Naive thymus-derived CD8-positive, alpha-beta T cell (primary cell): ENCODE measurements around the gene APH1B. TPM values are rescaled to one million over a fixed set of nuclear protein-coding genes. Genes with fewer than 3 reads are reported as not detected.

Experiments
- ATAC-seq, 2 donors: fragments of 150-1000 bp; cut with Tn5 transposase in 1 of 2; sonication (Bioruptor Pico), chemical (Tn5 transposase) in 1 of 2; 1 replicate in 1 of 2; 2 replicates in 1 of 2; pipeline ENCODE4 v1.10.0; 2021; ENCODE audit warnings: mild to moderate bottlenecking in 2 of 2, moderate library complexity in 2 of 2
- POLR2A ChIA-PET: fragments of 350-600 bp; sonication (Branson Sonifier 250); formaldehyde crosslinking; loops from one replicate; lab custom pipeline; 2021; ENCODE audit warnings: antibody characterized with exemption; lab: Charles Lee
- DNase-seq, 10 donors: peaks; one replicate each; pipeline versions ENCODE4 v3.0.0 to v3.0.0-alpha.2; 2020 to 2022
- H3K27ac Mint-ChIP-seq, 10 donors: one replicate each; pipeline ENCODE4 v1.8.0; 2020 to 2022; ENCODE audit warnings: mild to moderate bottlenecking in 10 of 10, mixed read lengths in 10 of 10, moderate library complexity in 4 of 10, inconsistent platforms in 1 of 10
- H3K27me3 Mint-ChIP-seq, 5 donors: one replicate each; pipeline ENCODE4 v1.8.0; 2021 to 2022; ENCODE audit warnings: mixed read lengths in 5 of 5
- H3K36me3 Mint-ChIP-seq, 3 donors: one replicate each; pipeline ENCODE4 v1.8.0; 2020 to 2022; ENCODE audit warnings: mixed read lengths in 3 of 3, mild to moderate bottlenecking in 2 of 3, inconsistent platforms in 1 of 3
- H3K4me1 Mint-ChIP-seq, 4 donors: one replicate each; pipeline ENCODE4 v1.8.0; 2021 to 2022; ENCODE audit warnings: mixed read lengths in 4 of 4
- H3K4me3 Mint-ChIP-seq, 10 donors: one replicate each; pipeline ENCODE4 v1.8.0; 2020 to 2022; ENCODE audit warnings: mild to moderate bottlenecking in 10 of 10, mixed read lengths in 10 of 10, moderate library complexity in 6 of 10, inconsistent platforms in 1 of 10
- H3K9me3 Mint-ChIP-seq, 9 donors: one replicate each; pipeline ENCODE4 v1.8.0; 2020 to 2022; ENCODE audit warnings: mixed read lengths in 9 of 9, mild to moderate bottlenecking in 3 of 9, inconsistent platforms in 1 of 9, moderate library complexity in 1 of 9
- polyA plus RNA-seq, 3 donors: library from polyadenylated mRNA; unstranded; fragments of 300-500 nt; fragmentation: Illumina TruSeq; gene quantifications; one replicate each; pipeline ENCODE4 v1.2.3, GENCODE V29; 2021
- total RNA-seq, 8 experiments: library from RNA in 2 of 8; stranded (reverse) in 2 of 8; gene quantifications; one replicate each; pipeline ENCODE4 v1.2.3 and lab custom pipeline; 2021 to 2026

Gene APH1B
- total and polyA plus RNA-seq, 5 experiments from 2014 or later, result 8.3 to 28.5 (median 14.3) TPM

DNA sequence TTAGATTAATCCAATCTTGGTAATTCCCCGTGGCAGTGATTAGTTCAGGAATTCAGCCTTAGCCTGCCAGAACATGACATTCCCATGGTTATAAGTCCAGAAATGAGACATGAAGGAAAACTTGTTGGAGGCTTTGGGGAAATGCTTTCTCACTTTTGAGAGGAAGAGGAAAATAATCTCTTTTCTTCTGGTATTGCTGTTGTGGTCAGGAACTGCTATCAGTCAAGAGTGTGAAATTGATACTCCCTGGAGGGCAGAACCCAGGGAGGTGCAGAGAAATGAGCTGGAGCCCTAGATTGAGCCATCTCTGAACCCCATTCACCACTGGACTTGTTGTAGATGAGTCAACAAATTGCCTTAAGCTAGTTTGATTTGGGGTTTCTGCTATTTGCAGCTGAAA is 38.6 kb upstream of the APH1B start:
- Mint-ChIP-seq H3K27me3 (no peaks in the 10 kb centered on the region), H3K36me3 (peaks cover 7 to 33% (median 10%) of the 10 kb centered on the region in 3 donors), H3K4me3 (no peak overlapping the region), H3K9me3 (peaks cover 0 to 6% (median 0%) of the 10 kb centered on the region in 9 donors), H3K27ac (peak overlapping the region in 4 of 10 donors; percentile 25 to 69 (median 40)), H3K4me1 (peaks cover 29 to 75% (median 69%) of the 10 kb centered on the region in 4 donors)
- ATAC-seq (no peak), DNase-seq (no peak)
- POLR2A ChIA-PET, result interaction anchor here (0.9 to 1.9 kb wide), 2 partner anchors 46 to 165 kb away, joined by 3 to 13 read pairs; no protein-coding TSS in a partner anchor

DNA sequence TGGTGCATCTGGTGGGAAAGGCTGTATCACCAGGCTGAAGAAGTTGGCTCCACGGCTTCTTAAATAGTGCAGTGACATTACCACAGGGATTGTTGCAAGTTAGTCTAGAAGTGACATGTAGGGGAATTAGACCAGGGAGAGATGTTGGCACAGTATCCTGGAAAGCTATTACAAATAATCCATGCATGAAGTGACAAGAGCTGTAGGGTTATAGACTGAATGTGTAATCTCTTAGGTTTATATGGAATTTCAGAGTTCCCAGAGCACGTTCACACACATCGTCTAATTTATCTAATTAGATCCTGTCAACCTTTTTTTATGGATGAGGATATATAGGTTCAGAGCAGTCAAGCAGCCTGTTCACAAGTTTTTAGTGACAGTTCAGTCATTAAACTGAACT is 37.3 kb upstream of the APH1B start:
- Mint-ChIP-seq H3K27ac (peak overlapping the region in 4 of 10 donors; percentile 8 to 63 (median 40)), H3K36me3 (peaks cover 7 to 28% (median 8%) of the 10 kb centered on the region in 3 donors), H3K27me3 (no peaks in the 10 kb centered on the region), H3K9me3 (peaks cover 0 to 6% (median 0%) of the 10 kb centered on the region in 9 donors), H3K4me1 (peaks cover 34 to 75% (median 69%) of the 10 kb centered on the region in 4 donors), H3K4me3 (peak overlapping the region in 1 of 10 donors; percentile 6)
- POLR2A ChIA-PET, result interaction anchor here (0.7 to 0.9 kb wide), 3 partner anchors 20 to 269 kb away, joined by 4 to 6 read pairs (median 4); no protein-coding TSS in a partner anchor
- ATAC-seq (no peak), DNase-seq (no peak)

DNA sequence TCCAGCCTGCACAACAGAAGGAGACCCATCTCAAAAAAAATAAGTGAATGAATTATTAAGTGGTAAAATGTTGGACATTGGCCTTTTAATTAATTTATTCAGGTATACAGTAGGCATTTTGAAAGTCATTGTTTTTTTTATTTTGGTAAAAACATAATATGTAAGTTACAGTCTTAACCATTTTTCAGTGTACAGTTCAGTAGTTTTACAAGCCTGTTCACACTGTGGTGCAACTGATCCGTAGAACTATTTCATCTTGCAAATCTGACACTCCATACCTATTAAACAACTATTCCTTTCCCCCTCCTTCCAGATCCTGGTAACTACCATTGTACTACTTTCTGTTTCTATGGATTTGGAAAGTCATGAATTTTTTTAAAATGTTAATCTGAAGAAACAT is 36.1 kb upstream of the APH1B start:
- POLR2A ChIA-PET, result no interaction called here
- DNase-seq (no peak), ATAC-seq (no peak)
- H3K4me1 Mint-ChIP-seq, result peaks cover 36 to 76% (median 70%) of the 10 kb centered on the region in 4 donors
- peak overlapping the region in 6 of 10 donors; percentile 9 to 71 (median 43) for H3K27ac Mint-ChIP-seq
- no peaks in the 10 kb centered on the region for H3K27me3 Mint-ChIP-seq
- no peak overlapping the region for H3K4me3 Mint-ChIP-seq
- H3K9me3 Mint-ChIP-seq, result peaks cover 0 to 6% (median 0%) of the 10 kb centered on the region in 9 donors
- peaks cover 7 to 28% (median 11%) of the 10 kb centered on the region in 3 donors for H3K36me3 Mint-ChIP-seq

- H3K27ac Mint-ChIP-seq, result peak overlapping the region; percentile 16 to 93 (median 78)
- ATAC-seq (no peak), DNase-seq (no peak)
- H3K36me3 Mint-ChIP-seq, result peaks cover 7 to 37% (median 23%) of the 10 kb centered on the region in 3 donors
- POLR2A ChIA-PET, result no interaction called here
- peaks cover 0 to 6% (median 0%) of the 10 kb centered on the region in 9 donors for H3K9me3 Mint-ChIP-seq
- peak overlapping the region in 1 of 10 donors; percentile 14 for H3K4me3 Mint-ChIP-seq
- peaks cover 28 to 72% (median 64%) of the 10 kb centered on the region in 4 donors for H3K4me1 Mint-ChIP-seq
- no peaks in the 10 kb centered on the region for H3K27me3 Mint-ChIP-seq
Measured at GRCh38 chr15:63243101-63243500, 34.3 kb upstream of the APH1B start.

DNA sequence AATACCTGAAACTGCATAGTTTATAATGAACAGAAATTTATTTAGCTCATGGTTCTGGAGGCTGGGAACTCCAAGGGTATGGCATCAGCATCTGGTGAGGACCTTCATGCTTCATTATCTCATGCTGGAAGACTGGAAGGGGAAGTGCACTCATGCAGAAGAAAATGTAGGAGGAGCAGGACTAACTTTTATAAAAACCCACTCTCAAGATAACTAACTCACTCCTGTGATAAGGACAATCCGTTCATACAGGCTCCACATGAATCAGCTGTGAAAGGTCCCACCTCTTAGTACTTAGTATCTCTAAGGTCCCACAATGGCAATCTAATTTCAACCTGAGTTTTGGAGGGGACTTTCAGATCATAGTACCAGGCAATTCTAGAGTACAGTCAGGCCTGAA is 33.6 kb upstream of the APH1B start:
- no peak for DNase-seq
- ATAC-seq, result no peak
- H3K27ac Mint-ChIP-seq, result peak overlapping the region; percentile 16 to 93 (median 88)
- POLR2A ChIA-PET, result no interaction called here
- peaks cover 7 to 42% (median 23%) of the 10 kb centered on the region in 3 donors for H3K36me3 Mint-ChIP-seq
- peak overlapping the region in 2 of 10 donors; percentile 22 to 24 for H3K4me3 Mint-ChIP-seq
- peaks cover 0 to 6% (median 0%) of the 10 kb centered on the region in 9 donors for H3K9me3 Mint-ChIP-seq
- no peaks in the 10 kb centered on the region for H3K27me3 Mint-ChIP-seq
- H3K4me1 Mint-ChIP-seq, result peaks cover 25 to 70% (median 59%) of the 10 kb centered on the region in 4 donors

DNA sequence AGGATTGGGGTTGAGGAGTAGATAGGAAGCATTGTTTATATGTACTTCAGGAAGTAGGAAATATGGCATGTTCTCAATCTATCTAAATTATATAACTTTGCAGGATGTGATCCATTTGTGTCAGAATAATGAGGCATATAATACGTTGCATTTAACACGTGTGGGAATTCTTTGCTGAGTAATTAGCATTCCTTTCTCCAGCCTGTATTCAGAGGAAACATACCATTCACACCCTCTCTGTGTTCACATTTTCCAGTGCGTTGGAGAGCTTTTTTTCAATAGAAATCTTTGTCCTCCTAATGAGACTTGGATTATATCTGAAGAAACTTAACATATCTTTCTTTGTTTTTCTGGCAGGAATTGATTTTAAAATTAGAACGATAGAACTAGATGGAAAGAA is 33.0 kb upstream of the APH1B start:
- ATAC-seq (no peak), DNase-seq (no peak)
- Mint-ChIP-seq H3K27me3 (no peaks in the 10 kb centered on the region), H3K27ac (peak overlapping the region; percentile 83 to 93 (median 90)), H3K9me3 (peaks cover 0 to 6% (median 0%) of the 10 kb centered on the region in 9 donors), H3K4me1 (peaks cover 26 to 69% (median 57%) of the 10 kb centered on the region in 4 donors), H3K4me3 (peak overlapping the region in 6 of 10 donors; percentile 1 to 56 (median 43)), H3K36me3 (peaks cover 7 to 46% (median 23%) of the 10 kb centered on the region in 3 donors)
- POLR2A ChIA-PET, result interaction anchor here (1.1 to 2.8 kb wide), 4 partner anchors 11 to 87 kb away, joined by 3 to 16 read pairs (median 8); partner anchors contain the start of gene RPS27L

DNA sequence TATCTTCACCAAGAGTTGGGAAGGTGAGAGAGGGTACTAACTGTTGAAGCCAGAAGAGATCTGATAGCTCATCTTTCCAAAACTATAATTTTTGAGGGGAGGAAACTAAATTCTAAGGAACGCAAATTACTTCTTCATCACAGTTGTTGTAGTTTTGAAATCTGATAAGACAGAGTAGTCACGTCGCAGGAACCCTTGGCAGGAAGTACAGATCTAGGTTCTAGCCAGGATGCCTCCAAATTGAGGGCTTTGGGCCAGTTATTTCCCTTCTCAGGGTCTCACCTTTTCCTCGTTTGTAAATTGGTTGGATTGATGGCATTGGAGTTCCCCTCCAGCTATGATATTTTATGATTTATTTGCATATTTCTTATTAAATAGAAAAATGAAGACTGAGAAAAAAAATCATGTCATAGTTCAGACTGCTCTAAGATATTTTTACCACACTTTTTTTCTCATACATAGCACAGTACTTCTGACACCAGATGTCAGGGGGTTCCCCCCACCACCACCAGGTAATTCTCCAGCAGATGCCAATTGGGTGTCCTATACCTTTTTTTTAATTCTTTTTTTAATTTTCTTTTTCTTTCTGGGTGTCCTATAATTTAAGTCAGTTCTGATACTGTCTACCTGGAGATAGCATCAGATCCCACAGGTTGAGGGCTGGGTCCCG is 32.3 kb upstream of the APH1B start:
- H3K4me1 Mint-ChIP-seq, result peaks cover 23 to 66% (median 53%) of the 10 kb centered on the region in 4 donors
- peak overlapping the region in 6 of 10 donors; percentile 1 to 56 (median 32) for H3K4me3 Mint-ChIP-seq
- peak overlapping the region; percentile 83 to 93 (median 90) for H3K27ac Mint-ChIP-seq
- H3K9me3 Mint-ChIP-seq, result peaks cover 0 to 6% (median 0%) of the 10 kb centered on the region in 9 donors
- ATAC-seq (peak; percentile 94 to 98), DNase-seq (peak in 7 of 10 donors; percentile 32 to 61 (median 48))
- H3K36me3 Mint-ChIP-seq, result peaks cover 7 to 49% (median 26%) of the 10 kb centered on the region in 3 donors
- POLR2A ChIA-PET, result interaction anchor here (1.0 to 2.8 kb wide), 5 partner anchors 12 to 88 kb away, joined by 3 to 16 read pairs (median 7); partner anchors contain the start of genes RAB8B and RPS27L
- H3K27me3 Mint-ChIP-seq, result no peaks in the 10 kb centered on the region

DNA sequence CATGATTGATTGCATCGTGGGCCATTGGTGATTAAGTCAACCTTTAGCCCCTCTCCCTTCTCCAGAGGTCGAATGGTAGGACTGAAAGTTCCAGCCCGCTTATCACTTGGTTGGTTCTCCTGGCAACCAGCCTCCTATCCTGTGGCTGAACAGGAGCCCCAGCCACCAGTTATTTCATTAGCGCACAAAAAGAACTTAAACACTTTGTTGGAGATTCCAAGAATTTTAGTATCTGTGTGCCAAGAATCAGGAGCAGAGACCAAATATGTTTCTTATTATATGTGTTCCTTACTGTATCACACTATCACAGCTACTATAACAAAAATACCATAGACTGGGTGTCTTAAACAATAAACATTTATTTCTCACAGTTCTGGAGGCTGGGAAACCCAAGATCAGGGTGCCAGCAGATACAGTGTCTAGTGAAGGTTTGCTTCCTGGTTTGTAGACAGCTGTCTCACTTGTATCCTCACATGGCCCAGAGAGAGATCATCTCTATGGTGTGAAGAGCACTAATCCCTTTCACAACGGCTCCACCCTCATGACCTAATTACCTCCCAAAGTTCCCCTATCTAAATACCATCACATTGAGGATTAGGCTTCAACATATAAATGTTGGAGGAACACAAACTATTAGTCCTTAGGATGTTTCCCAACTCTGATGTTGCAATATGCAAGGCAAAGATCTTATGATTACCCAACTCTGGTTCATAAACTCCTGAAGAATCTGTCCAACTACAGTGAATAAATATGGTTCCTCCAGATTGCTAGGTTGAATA is 30.5 kb upstream of the APH1B start:
- H3K4me1 Mint-ChIP-seq, result peaks cover 22 to 56% (median 46%) of the 10 kb centered on the region in 4 donors
- H3K9me3 Mint-ChIP-seq, result peaks cover 0 to 6% (median 0%) of the 10 kb centered on the region in 9 donors
- H3K36me3 Mint-ChIP-seq, result peaks cover 7 to 63% (median 28%) of the 10 kb centered on the region in 3 donors
- peak overlapping the region in 9 of 10 donors; percentile 6 to 75 (median 49) for H3K27ac Mint-ChIP-seq
- DNase-seq (no peak), ATAC-seq (no peak)
- POLR2A ChIA-PET, result interaction anchor here (0.6 to 2.8 kb wide), 4 partner anchors 14 to 90 kb away, joined by 4 to 16 read pairs (median 6); partner anchors contain the start of gene RPS27L
- H3K27me3 Mint-ChIP-seq, result no peaks in the 10 kb centered on the region
- peak overlapping the region in 1 of 10 donors; percentile 29 for H3K4me3 Mint-ChIP-seq

DNA sequence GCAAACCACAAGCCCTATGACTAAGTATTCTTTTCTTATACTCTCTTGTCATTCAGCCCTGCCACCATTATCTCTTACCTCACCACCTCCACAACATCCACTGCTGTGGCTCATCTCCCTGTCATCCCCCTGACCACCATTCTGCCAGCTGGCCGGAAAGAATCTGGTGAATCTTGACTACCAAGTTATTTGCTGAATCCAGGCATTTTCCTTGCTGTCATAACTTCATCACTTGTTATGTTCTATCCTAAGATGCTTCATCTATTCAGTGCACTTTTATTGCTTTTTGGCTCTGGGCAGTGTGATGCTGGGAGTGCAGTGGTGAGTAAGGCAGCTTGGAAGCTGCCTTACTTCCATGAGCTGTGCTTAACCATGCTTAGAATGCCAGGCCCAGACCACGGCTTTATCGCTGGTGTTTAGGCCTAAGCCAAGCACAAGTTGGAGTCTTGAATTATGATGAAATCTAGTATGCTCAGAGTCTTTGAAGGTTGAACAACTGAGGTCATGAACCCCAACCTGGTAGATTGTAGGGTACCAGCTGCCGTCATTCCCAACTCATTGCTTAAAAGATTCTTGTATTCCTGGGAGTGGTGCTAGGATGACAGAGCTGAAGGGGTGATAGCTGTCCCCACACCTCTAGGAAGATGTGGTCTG is 27.0 kb upstream of the APH1B start:
- DNase-seq (no peak), ATAC-seq (no peak)
- H3K4me1 Mint-ChIP-seq, result peaks cover 11 to 40% (median 24%) of the 10 kb centered on the region in 4 donors
- H3K27me3 Mint-ChIP-seq, result no peaks in the 10 kb centered on the region
- peak overlapping the region in 2 of 10 donors; percentile 2 to 73 for H3K27ac Mint-ChIP-seq
- POLR2A ChIA-PET, result no interaction called here
- no peak overlapping the region for H3K4me3 Mint-ChIP-seq
- H3K36me3 Mint-ChIP-seq, result peaks cover 0 to 71% (median 21%) of the 10 kb centered on the region in 3 donors
- no peaks in the 10 kb centered on the region for H3K9me3 Mint-ChIP-seq

GRCh38 chr15:63251701-63252100 is 25.7 kb upstream of the APH1B start:
- Mint-ChIP-seq H3K27ac (peak overlapping the region in 2 of 10 donors; percentile 43 to 56), H3K27me3 (no peaks in the 10 kb centered on the region), H3K4me3 (no peak overlapping the region), H3K4me1 (peaks cover 10 to 31% (median 21%) of the 10 kb centered on the region in 4 donors), H3K36me3 (peaks cover 0 to 73% (median 18%) of the 10 kb centered on the region in 3 donors), H3K9me3 (no peaks in the 10 kb centered on the region)
- ATAC-seq (no peak), DNase-seq (no peak)
- POLR2A ChIA-PET, result no interaction called here

GRCh38 chr15:63252292-63252691 is 25.1 kb upstream of the APH1B start:
- H3K4me1 Mint-ChIP-seq, result peaks cover 10 to 25% (median 18%) of the 10 kb centered on the region in 4 donors
- POLR2A ChIA-PET, result interaction anchor here (0.7 kb wide), 1 partner anchor 58 kb away, joined by 3 read pairs; no protein-coding TSS in a partner anchor

More at GRCh38 chr15:63252292-63252691, 25.1 kb upstream of the APH1B start:
- H3K9me3 Mint-ChIP-seq, result no peaks in the 10 kb centered on the region
- H3K36me3 Mint-ChIP-seq, result peaks cover 0 to 70% (median 12%) of the 10 kb centered on the region in 3 donors
- no peak for ATAC-seq
- no peak overlapping the region for H3K27ac Mint-ChIP-seq
- no peak overlapping the region for H3K4me3 Mint-ChIP-seq
- no peak for DNase-seq
- no peaks in the 10 kb centered on the region for H3K27me3 Mint-ChIP-seq
